DND-41 (cell line): ENCODE data around the gene PSMA4.

Experiments
- ATAC-seq: fragments of 200-7000 bp; cut with Tn5 transposase; 3 replicates; pipeline ENCODE4 v1.9.1; 2021; ENCODE audit warnings: low read depth; ENCODE audit not compliant: insufficient read depth
- DNase-seq: peaks from one replicate; pipeline ENCODE4 v3.0.0-alpha.2; 2020
- H2AFZ ChIP-seq: 2 replicates; pipeline ENCODE4 v1.6.0; 2012; ENCODE audit warnings: low read depth, low read length
- H3K27ac ChIP-seq: 2 replicates; pipeline ENCODE4 v1.5.1; 2012; ENCODE audit warnings: low read length, inconsistent platforms
- H3K27me3 ChIP-seq: fragments of 200-600 bp; sonication (generic); 2 replicates; pipeline ENCODE4 v1.6.0; 2012; ENCODE audit warnings: low read length, mild to moderate bottlenecking, inconsistent platforms; ENCODE audit not compliant: insufficient read depth, poor library complexity
- H3K36me3 ChIP-seq: 2 replicates; pipeline ENCODE4 v1.5.1; 2012; ENCODE audit warnings: low read length, inconsistent platforms; ENCODE audit not compliant: insufficient read depth
- H3K4me1 ChIP-seq: 2 replicates; pipeline ENCODE4 v1.5.1; 2012; ENCODE audit warnings: mild to moderate bottlenecking, low read length; ENCODE audit not compliant: insufficient read depth
- H3K4me2 ChIP-seq: 2 replicates; pipeline ENCODE4 v1.6.0; 2012; ENCODE audit warnings: mild to moderate bottlenecking, moderate library complexity, low read length, inconsistent platforms; ENCODE audit not compliant: insufficient read depth
- H3K4me3 ChIP-seq, 2 experiments: fragments of 200-600 bp in 1 of 2; shearing (Covaris generic) in 1 of 2; 2 replicates each; pipeline ENCODE4 v1.5.1; 2012 to 2016; ENCODE audit warnings: inconsistent platforms in 2 of 2, low read length in 2 of 2, mild to moderate bottlenecking in 2 of 2, low read depth in 1 of 2, moderate library complexity in 1 of 2
- H3K79me2 ChIP-seq: 2 replicates; pipeline ENCODE4 v1.6.0; 2012; ENCODE audit warnings: low read length, inconsistent platforms; ENCODE audit not compliant: insufficient read depth
- H3K9ac ChIP-seq: 2 replicates; pipeline ENCODE4 v1.6.0; 2012; ENCODE audit warnings: low read depth, mild to moderate bottlenecking, inconsistent platforms, low read length, moderate library complexity
- H3K9me3 ChIP-seq: 2 replicates; pipeline ENCODE4 v1.5.1; 2012; ENCODE audit warnings: low read length, moderate library complexity, mild to moderate bottlenecking, inconsistent platforms; ENCODE audit not compliant: insufficient read depth, severe bottlenecking
- H4K20me1 ChIP-seq: 2 replicates; pipeline ENCODE4 v1.6.0; 2012; ENCODE audit warnings: low read length; ENCODE audit not compliant: insufficient read depth
- CTCF ChIP-seq: IDR thresholded peaks from 2 replicates; pipeline ENCODE4 v1.5.1; 2012; ENCODE audit warnings: borderline replicate concordance, low read length, moderate library complexity, mild to moderate bottlenecking; ENCODE audit not compliant: poor library complexity, severe bottlenecking; ENCODE audit errors: extremely low read depth
- EZH2 ChIP-seq: IDR thresholded peaks from 3 replicates; pipeline ENCODE4 v1.6.1; 2012; ENCODE audit warnings: borderline replicate concordance, low read depth, mild to moderate bottlenecking, moderate library complexity, low read length, inconsistent platforms; ENCODE audit not compliant: severe bottlenecking

PSMA4 gene

GRCh38 chr15:78565097-78565950 lies 25.1 kb downstream of the PSMA4 start, which contains the start of gene CHRNA5:
TSS of gene CHRNA5 (plus strand) at chr15:78565520. CDS start at chr15:78565720, 200 bp downstream.
- ATAC-seq (peak; percentile 84), DNase-seq (peak; percentile 85)
- H3K36me3 ChIP-seq, result no peaks in the 10 kb centered on the region
- peaks cover 6% of the 10 kb centered on the region for H3K27me3 ChIP-seq
- peak within 1 kb of the TSS; percentile 50 to 85; a peak in 3 of 4 replicates for H3K4me3 ChIP-seq
- no peak for TF ChIP-seq CTCF
- TF ChIP-seq EZH2, result no peak
- no peaks in the 10 kb centered on the region for H3K9me3 ChIP-seq
- peaks cover 31% of the 10 kb centered on the region for H3K4me1 ChIP-seq
- H3K27ac ChIP-seq, result peak within 1 kb of the TSS; percentile 40; the same call in 1 of the 2 replicates
- H3K4me2 ChIP-seq, result peak within 1 kb of the TSS; percentile 90
- H3K79me2 ChIP-seq, result no peaks in the 10 kb centered on the region
- peak within 1 kb of the TSS; percentile 81 for H2AFZ ChIP-seq
- H4K20me1 ChIP-seq, result no peaks in the 10 kb centered on the region
- H3K9ac ChIP-seq, result peak within 1 kb of the TSS; percentile 70

- Histone ChIP-seq H3K27ac (peak overlapping the region; percentile 40; the same call in 1 of the 2 replicates), H3K27me3 (peaks cover 6% of the 10 kb centered on the region), H3K9ac (peak overlapping the region; percentile 70), H3K79me2 (no peaks in the 10 kb centered on the region), H3K4me3 (peak overlapping the region; percentile 50 to 85; a peak in 3 of 4 replicates), H3K36me3 (no peaks in the 10 kb centered on the region), H3K4me2 (peak overlapping the region; percentile 90), H3K4me1 (peaks cover 31% of the 10 kb centered on the region), H4K20me1 (no peaks in the 10 kb centered on the region), H2AFZ (peak overlapping the region; percentile 81), H3K9me3 (no peaks in the 10 kb centered on the region)
- ATAC-seq, result peak; percentile 17
- DNase-seq, result no peak
- no peak for TF ChIP-seq CTCF
- peak; percentile 28 for TF ChIP-seq EZH2
These were observed 25.9 kb downstream of the PSMA4 start for GRCh38 chr15:78565951-78566774.

GRCh38 chr15:78567531-78567930 lies 27.3 kb downstream of the PSMA4 start:
- DNase-seq, result no peak
- H3K27ac ChIP-seq, result no peak overlapping the region
- H2AFZ ChIP-seq, result no peak overlapping the region
- H4K20me1 ChIP-seq, result no peaks in the 10 kb centered on the region
- no peak overlapping the region for H3K4me3 ChIP-seq
- no peaks in the 10 kb centered on the region for H3K9me3 ChIP-seq
- no peak for ATAC-seq
- peaks cover 6% of the 10 kb centered on the region for H3K27me3 ChIP-seq
- H3K79me2 ChIP-seq, result no peaks in the 10 kb centered on the region
- no peak overlapping the region for H3K9ac ChIP-seq
- peaks cover 31% of the 10 kb centered on the region for H3K4me1 ChIP-seq
- peak overlapping the region; percentile 24; the same call in 1 of the 2 replicates for H3K4me2 ChIP-seq
- TF ChIP-seq EZH2, result no peak
- TF ChIP-seq CTCF, result no peak
- H3K36me3 ChIP-seq, result no peaks in the 10 kb centered on the region
